Measurements from ENCODE around the gene OR9K2.

The OR9K2 gene

GRCh38 chr12:55132816-55133215 lies 6.6 kb downstream of the OR9K2 start:
- TF ChIP-seq FOXP2 (optimal IDR thresholded peaks at IDR 0.05; ENCODE audit: borderline replicate concordance, extremely low read depth, extremely low read length, insufficient read depth) (no peak), REST (IDR thresholded peaks at IDR 0.05; ENCODE audit: insufficient read depth in 1 of 2, low read depth in 2 of 2, low read length in 2 of 2) (no peak), SIN3A (IDR thresholded peaks at IDR 0.05; ENCODE audit: borderline replicate concordance, insufficient read depth, low read length) (no peak), TAF1 (IDR thresholded peaks at IDR 0.05; ENCODE audit: borderline replicate concordance, insufficient read depth, low read length) (no peak), POLR2AphosphoS5 (IDR thresholded peaks at IDR 0.05; ENCODE audit: low read depth, low read length) (no peak)

- TF ChIP-seq FOXP2 (optimal IDR thresholded peaks at IDR 0.05; ENCODE audit: borderline replicate concordance, extremely low read depth, extremely low read length, insufficient read depth) (no peak), TAF1 (IDR thresholded peaks at IDR 0.05; ENCODE audit: borderline replicate concordance, insufficient read depth, low read length) (no peak), SIN3A (IDR thresholded peaks at IDR 0.05; ENCODE audit: borderline replicate concordance, insufficient read depth, low read length) (no peak), POLR2AphosphoS5 (IDR thresholded peaks at IDR 0.05; ENCODE audit: low read depth, low read length) (no peak), REST (IDR thresholded peaks at IDR 0.05; ENCODE audit: insufficient read depth in 1 of 2, low read depth in 2 of 2, low read length in 2 of 2) (no peak)
Observed at GRCh38 chr12:55142669-55143565, 16.7 kb downstream of the OR9K2 start.

GRCh38 chr12:55143566-55143870 lies 17.3 kb downstream of the OR9K2 start:
- no peak for TF ChIP-seq POLR2AphosphoS5 (IDR thresholded peaks at IDR 0.05; ENCODE audit: low read depth, low read length)
- no peak for TF ChIP-seq FOXP2 (optimal IDR thresholded peaks at IDR 0.05; ENCODE audit: borderline replicate concordance, extremely low read depth, extremely low read length, insufficient read depth)
- no peak for TF ChIP-seq SIN3A (IDR thresholded peaks at IDR 0.05; ENCODE audit: borderline replicate concordance, insufficient read depth, low read length)
- TF ChIP-seq TAF1 (IDR thresholded peaks at IDR 0.05; ENCODE audit: borderline replicate concordance, insufficient read depth, low read length): no peak
- no peak for TF ChIP-seq REST (IDR thresholded peaks at IDR 0.05; ENCODE audit: insufficient read depth in 1 of 2, low read depth in 2 of 2, low read length in 2 of 2)

GRCh38 chr12:55171445-55171844 lies 45.2 kb downstream of the OR9K2 start:
- TF ChIP-seq REST (IDR thresholded peaks at IDR 0.05; ENCODE audit: insufficient read depth in 1 of 2, low read depth in 2 of 2, low read length in 2 of 2): no peak
- TF ChIP-seq POLR2AphosphoS5 (IDR thresholded peaks at IDR 0.05; ENCODE audit: low read depth, low read length): no peak
- no peak for TF ChIP-seq SIN3A (IDR thresholded peaks at IDR 0.05; ENCODE audit: borderline replicate concordance, insufficient read depth, low read length)
- no peak for TF ChIP-seq TAF1 (IDR thresholded peaks at IDR 0.05; ENCODE audit: borderline replicate concordance, insufficient read depth, low read length)
- no peak for TF ChIP-seq FOXP2 (optimal IDR thresholded peaks at IDR 0.05; ENCODE audit: borderline replicate concordance, extremely low read depth, extremely low read length, insufficient read depth)

All from PFSK-1 (cell line).